NOMO-1 treated with dmso at 0.1 percent for 144 hours (cell line): ENCODE measurements around the gene TAF1.
A peak's percentile ranks its signal among the peaks of the same experiment; 100 is the strongest.
"Not testable (repeated sequence)": the region's sequence is repeated elsewhere in the genome, so short reads cannot be mapped to it uniquely, and the experiment has no call there.

Experiments used
- DNase-seq: peaks from one replicate; lab custom pipeline; 2025; ENCODE audit not compliant: unreplicated experiment; lab: John Stamatoyannopoulos, UW

Gene TAF1

DNA sequence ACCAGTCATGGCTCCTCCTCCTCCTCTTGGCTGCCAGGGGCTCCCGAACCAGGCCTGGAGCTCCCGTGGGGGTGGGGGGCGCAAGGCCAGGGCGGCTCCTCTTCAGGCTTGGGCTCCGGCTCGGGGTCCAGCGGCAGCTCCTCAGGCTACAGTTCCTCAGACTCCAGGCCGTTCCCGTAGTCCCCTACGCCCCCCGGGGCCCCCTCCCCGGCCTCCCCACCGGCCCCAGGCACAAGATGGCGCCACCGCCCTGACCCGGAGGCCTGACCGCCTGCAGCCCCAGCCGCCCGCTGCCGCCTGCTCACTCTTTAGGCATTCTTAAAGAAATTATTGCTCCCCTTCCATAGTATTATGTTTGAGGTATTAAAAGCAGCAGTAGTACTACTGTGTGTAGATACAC is 54.5 kb downstream of the TAF1 start:
- no peak for DNase-seq

DNA sequence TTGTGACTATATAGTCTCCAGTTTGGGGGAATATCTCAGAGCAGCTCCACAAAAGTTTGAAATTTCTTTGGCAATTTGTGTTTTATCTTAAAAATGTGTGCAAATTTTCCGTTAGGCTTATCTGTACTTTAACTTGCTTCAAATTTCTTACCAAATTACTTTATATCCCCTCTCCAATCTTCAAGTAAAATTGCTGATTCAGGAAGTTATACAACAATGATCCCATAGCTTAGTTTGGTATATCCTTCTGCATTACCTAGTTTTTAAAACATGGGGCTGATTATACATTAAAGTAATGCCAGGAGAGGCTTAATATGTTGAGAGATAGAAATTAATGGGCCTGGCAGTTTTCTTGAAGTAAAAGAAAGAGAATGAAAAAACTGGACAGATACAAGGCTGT is 66.6 kb downstream of the TAF1 start:
- no peak for DNase-seq

DNA sequence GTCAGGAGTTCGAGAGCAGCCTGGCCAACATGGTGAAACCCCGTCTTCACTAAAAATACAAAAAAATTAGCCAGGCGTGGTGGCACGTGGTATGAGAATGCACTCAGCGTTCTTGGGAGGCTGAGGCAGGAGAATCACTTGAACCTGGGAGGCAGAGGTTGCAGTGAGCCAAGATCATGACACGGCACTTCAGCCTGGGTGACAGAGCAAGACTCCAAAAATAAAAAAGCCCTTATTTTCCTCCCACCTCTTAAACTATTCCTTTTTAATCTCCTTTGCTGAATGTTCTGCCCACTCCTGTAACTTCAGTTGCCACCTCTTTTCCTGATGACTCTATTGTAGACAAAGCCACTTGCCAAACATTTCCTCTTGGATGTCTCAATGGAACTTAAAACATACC is 72.6 kb downstream of the TAF1 start:
- DNase-seq: no peak

DNA sequence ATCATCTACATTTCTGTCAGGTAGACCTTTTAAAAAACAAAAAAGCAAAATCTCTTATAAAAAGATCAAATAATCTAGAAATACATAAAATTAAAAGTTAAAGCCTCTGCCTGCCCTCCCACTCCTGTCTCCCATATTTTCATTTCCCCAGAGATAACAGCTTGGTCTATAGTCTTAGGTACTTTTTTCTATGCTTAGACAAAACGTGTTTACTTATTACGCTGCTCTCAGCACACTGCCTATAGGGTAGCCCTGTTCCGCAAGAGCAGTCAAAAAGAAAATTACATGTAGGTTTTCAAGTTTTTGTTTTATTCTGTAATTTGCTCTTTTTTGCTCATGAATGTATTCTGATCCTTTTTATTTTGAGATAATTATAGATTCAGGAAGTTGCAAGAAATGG is 73.3 kb downstream of the TAF1 start:
- no peak for DNase-seq

DNA sequence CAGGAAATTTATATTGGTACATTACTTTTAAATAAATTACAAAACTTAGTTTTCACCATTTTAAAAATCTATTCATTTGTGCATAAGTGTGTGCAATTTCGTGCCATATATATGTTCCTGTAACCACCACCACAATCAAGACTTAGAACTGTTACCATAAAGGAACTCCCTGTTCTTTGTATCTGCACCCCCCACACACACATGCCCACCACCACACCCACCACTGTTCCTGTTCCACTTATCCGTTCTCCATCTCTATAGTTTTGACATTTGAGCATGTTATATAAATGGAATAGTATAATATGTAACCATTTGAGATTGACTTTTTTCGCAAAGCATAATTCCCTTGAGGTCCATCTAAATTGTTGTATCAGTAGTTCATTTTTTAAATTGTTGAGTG is 73.7 kb downstream of the TAF1 start:
- DNase-seq: no peak

DNA sequence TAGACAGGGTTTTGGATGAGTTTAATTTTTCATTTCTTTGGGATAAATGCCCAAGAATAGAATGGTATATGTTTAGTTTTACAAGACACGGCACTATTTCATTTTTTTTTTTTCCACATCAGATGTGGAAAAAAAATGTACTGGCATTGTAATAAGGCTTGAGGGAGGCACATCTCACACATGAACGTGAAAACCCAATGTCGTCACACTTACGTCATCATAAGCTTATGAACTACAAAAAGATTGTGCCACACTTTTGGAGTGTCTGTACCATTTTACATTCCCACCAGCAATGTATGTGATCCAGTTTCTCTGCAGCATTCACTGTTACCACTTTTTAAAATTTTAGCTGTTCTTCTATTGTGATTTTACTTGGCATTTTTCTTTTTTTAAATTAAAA is 74.2 kb downstream of the TAF1 start:
- no peak for DNase-seq

DNA sequence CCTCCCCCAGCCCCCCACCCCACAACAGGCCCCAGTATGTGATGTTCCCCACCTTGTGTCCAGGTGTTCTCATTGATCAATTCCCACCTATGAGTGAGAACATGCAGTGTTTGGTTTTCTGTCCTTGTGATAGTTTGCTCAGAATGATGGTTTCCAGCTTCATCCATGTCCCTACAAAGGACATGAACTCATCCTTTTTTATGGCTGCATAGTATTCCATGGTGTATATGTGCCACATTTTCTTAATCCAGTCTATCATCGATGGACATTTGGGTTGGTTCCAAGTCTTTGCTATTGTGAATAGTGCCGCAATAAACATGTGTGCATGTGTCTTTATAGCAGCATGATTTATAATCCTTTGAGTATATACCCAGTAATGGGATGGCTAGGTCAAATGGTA is 75.7 kb downstream of the TAF1 start:
- not testable (repeated sequence) for DNase-seq

DNA sequence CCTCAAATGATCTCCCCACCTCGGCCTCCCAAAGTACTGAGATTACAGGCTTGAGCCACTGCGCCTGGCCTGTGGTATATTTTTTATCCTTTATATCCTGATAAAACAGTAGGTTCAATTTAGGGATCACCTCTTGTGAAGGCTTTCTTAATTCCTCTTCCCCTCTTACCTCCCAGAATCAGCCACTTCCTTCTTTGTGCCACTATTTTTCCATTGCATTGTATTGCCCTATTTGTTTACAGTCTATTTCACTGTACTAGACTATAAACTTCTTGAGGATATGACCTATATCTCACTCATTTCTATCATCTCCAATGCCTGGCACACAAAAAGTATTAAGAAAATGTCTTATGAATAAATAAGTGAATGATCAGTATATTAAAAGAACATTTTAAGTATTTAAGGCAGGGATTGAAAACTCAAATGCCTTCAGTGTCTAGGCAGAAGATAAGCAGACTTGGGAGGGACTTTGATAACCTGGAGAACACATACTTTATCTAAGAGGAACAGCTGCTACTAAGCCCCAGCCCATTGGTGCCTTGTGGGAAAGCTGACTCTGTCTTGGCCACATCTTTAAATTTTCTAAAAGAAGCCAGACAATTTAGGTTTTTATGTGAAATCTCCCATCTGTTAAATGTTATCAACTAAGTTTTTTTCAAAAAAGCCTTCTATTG is 84.4 kb downstream of the TAF1 start:
- DNase-seq: no peak

DNA sequence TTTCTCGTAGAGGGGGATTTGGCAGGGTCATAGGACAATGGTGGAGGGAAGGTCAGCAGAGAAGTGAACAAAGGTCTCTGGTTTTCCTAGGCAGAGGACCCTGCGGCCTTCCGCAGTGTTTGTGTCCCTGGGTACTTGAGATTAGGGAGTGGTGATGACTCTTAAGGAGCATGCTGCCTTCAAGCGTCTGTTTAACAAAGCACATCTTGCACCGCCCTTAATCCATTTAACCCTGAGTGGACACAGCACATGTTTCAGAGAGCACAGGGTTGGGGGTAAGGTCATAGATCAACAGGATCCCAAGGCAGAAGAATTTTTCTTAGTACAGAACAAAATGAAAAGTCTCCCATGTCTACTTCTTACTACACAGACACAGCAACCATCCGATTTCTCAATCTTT is 85.4 kb downstream of the TAF1 start:
- DNase-seq: not testable (repeated sequence)

DNA sequence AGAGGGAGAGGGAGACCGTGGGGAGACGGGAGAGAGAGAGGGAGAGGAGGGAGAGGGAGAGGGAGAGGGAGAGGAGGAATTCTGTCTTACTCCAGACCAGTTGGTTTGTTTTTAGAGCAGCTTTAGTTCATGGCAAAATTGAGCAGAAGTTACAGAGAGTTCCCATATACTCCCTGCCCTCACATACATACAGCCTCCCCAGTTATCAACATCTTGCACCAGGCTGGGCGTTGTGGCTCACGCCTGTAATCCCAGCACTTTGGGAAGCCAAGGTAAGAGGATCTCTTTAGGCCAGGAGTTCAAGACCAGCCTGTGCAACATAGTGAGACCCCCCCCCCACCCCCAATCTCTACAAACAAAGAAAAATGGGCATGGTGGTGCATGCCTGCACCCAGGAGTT is 86.9 kb downstream of the TAF1 start:
- DNase-seq: no peak

DNA sequence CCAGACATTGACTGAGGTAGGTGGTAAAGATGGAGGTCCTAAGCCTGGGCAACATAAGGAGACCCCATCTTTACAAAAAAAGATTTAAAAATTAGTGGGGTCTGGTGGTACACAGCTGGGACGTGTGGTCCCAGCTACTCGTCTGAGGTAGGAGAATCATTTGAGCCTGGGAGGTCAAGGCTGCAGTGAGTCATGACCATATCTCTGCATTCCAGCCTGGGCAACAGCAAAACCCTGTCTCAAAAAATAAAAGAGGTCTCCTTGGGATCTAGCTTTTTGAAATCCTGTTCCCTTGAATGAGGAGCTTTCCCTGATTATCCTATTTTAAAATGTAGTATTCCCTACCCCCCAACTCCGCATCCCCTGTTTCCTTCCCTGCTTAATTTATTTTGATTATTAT is 88.1 kb downstream of the TAF1 start:
- no peak for DNase-seq

DNA sequence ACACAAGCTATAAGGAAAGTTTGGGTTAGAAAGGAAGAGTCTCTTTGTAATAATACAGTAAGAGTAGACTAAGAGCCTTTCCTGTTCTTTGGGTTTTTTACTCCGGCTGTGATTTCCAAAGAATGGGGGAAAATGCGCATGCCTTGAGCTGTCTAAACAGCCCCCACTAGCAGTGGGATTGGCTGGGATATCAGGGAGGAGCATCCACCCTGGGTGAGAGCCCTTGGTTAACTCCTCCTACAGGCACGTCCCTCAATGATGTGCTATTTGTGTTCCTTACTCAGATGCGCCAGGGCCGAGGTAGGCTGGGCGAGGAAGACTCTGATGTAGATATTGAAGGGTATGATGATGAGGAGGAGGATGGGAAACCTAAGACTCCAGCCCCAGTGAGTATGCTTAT is 92.7 kb downstream of the TAF1 start:
- no peak for DNase-seq

DNA sequence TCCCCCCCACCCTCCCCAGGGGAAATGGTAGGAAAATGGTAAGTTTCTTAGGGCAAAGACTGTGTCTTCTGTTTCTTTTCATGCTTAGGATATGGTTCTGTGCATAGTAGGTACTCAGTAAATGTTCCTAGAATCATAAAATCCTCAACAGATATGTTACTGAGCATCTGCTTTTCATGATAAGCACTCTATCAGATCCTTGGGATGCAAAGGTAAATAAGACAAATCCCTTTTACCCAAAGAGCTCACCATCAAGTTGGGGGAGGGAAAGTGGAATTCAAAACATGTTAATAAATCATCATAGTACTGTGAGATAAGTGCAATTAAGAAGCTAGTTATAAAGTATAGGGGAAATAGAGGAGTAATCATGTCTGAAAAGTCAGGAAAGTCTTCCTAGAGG is 98.8 kb downstream of the TAF1 start:
- DNase-seq: no peak

DNA sequence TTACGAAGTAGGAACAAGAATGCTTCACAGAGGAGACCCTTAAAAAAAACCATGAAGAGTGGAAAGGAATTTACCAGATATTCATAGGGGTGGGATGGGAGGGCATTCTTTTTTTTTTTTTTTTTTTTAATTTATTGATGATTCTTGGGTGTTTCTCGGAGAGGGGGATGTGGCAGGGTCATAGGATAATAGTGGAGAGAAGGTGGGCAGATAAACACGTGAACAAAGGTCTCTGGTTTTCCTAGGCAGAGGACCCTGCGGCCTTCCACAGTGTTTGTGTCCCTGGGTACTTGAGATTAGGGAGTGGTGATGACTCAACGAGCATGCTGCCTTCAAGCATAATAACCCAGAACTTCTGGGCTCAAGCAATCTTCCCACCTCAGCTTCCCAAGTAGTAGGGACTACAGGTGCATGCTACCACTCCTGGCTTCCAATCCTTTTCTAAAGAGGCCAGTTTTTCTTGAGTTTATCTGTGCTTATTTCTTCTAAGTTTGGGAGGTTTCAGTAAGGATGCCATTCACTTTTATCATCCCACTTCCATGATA is 100.9 kb downstream of the TAF1 start:
- no peak for DNase-seq

DNA sequence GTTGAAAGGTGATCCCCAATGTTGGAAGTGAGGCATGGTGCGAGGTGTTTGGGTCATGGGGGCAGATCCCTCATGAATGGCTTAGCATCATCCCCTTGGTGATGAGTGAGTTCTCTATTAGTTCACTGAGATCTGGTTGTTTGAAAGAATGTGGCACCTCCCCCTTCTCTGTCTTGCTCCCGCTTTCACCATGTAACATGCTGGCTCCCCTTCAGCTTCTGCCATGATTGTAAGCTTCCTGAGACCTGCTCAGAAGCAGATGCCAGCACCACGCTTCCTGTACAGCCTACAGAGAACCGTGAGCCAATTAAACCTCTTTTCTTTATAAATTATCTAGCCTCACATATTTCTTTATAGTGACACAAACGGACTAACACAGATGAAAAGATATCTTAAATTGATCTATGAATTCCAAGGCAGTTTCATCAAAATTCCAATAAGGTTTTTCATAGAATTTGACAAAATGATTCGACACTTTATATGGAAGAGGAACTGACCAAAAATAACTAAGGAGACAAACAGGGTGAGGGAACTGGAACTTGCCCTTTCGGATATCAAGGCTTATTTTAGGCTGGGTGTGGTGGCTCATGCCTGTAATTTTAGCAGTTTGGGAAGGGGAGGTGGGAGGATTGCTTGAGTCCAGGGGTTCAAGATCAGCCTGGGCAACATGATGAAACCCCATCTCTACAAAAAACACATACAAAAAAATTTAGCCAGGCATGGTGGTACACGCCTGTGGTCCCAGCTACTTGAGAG is 109.8 kb downstream of the TAF1 start:
- peak; percentile 20 for DNase-seq

DNA sequence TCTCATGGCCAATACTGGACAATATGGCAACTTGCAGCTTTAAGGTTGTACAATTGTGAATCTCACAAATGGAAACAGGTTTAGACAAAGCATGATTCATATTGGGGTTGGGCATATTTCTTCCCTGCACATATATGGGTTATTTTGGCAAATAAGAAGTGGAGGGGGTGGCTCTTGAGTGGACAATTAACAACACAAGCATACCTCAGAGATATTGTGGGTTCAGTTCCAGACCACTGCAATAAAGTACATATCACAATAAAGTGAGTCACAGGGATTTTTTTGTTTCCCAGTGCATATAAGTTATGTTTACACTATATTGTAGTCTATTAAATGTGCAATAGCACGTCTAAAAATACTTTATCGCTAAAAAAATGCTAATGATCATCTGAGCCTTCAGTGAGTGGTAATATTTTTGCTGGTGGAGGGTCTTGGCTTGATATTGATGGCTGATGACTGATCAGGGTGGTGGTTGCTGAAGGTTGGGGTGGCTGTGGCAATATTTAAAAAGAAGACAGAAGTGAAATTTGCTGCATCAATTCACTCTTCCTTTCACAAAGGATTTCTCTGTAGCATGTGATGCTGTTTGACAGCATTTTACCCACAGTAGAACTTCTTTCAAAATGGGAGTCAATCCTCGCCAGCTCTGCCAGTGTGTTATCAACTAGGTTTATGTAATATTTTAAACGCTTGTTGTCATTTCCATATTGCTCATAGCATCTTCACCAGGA is 116.2 kb downstream of the TAF1 start:
- no peak for DNase-seq

DNA sequence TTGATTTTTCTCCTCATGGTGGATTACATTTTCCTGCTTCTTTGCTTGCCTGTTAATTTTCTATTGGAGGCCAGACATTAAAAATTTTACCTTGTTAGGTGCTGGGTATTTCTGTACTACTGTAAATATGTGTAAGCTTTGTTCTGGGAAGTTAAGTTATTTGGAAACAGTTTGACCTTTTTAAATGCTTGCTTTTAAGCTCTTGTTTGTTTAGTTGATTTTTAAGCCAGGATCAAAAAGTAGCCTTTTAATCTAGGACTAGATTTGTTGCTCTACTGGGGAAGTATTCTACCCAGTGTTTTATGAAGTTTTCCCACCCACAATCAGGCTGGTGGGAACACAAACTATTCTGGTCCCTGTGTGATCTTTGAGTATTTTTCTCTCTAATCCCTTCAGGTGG is 121.7 kb downstream of the TAF1 start:
- no peak for DNase-seq

DNA sequence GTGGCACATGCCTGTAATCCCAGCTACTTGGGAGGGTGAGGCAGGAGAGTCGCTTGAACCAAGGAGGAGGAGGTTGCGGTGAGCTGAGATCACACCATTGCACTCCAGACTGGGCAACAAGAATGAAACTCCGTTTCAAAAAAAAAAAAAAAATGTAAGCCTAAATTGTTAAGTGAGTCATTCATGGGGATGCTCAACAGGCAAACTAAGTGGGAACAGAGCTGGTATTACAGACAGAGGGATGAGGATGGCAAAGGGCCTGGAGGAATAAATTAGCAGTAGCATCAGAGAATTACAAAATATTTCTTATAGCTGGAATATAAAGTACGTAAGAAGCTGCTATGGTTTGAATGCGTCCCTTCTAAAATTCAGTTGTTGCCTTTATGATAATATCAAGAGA is 123.4 kb downstream of the TAF1 start:
- no peak for DNase-seq

DNA sequence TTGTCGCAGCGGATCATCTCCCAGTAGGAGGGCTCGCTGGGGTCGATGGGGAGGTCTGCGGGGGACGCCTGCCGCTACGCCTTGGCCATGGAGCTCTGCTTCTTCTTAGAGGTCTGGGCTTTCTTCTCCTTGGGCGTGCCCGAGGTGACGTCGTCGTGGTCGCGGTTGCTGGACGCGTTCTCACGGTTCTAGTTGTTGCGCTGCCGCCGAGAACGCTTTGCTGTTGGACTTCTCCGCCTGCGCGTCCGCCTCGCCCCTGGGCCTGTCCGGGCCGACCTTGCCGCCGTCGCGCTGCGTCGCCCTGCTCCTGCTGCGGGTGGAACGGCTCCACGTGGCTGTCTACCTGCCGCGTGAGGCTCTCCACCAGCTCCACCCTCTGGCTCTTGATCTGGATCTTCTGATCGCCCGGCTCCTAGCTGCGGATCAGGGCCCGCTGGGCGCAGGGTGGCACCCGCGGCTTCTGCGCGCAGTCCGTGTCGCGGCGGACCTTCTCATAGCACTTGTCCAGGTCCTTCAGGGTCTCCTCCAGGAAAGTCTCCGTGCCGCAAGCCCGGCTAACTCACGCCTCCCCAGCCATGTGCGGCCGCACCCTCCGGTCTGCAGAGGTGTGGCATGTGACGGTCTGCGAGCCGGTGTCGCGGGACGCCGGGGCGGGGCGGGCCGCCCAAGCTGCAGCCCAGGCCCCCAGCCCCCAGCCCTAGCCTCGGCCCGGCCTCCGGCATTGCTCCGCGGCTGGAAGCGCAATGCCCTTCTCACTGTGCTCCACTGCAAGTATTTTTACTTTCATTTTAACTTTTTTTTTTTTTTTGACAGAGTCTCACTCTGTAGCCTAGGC is 126.3 kb downstream of the TAF1 start:
- no peak for DNase-seq

DNA sequence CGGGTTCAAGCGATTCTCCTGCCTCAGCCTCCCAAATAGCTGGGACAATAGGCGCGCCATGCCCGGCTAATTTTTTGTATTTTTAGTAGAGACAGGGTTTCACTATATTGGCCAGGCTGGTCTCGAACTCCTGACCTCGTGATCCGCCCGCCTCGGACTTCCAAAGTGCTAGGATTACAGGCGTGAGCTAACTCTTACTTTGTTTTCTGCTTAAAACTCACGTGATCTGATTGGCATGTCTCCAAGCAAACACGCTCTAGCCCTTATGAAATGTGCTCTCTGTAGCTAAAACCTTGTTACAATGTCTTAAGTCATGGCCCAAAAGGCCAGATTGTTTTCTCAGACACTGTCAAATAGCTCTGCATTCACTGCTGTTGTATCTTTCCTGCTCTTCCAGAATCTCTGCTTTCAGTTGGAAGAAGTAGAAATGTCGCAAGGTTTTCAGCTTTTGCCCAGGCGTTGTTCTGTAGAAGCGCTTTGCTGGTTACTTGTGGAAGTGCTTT is 127.0 kb downstream of the TAF1 start:
- no peak for DNase-seq

DNA sequence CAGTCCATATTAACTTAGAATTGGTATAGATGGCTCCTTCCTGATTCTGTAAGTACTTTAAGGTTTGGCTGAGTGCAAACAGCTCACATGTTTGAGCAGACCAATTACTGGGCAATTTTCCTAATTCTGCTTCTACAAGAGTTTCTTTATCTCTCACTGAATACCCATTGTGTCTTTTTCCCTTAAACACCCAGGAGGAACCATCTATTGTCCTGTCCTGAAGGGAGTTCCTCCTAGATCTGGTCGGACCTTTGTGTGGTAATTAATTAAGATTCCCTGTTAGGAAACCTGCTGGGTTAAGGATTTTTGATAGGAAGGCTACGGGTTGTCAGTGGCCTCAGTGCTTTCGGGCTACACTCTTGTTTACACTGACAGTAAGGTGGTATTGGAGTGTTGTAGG is 129.8 kb downstream of the TAF1 start:
- DNase-seq: not testable (repeated sequence)
